ENCODE data around the gene TJP3.

- TF ChIP-seq ZNF274 (IDR thresholded peaks at IDR 0.05; ENCODE audit: low read depth, low read length) (no peak), SUZ12 (IDR thresholded peaks at IDR 0.05; ENCODE audit: extremely low read depth, insufficient read depth, insufficient read length) (no peak)
These were observed 56.9 kb downstream of the TJP3 start for GRCh38 chr19:3765121-3765520.
